ENCODE data around the gene ONECUT1.

Gene ONECUT1

GRCh38 chr15:52783191-52783829, 6.8 kb downstream of the ONECUT1 start:
- no peaks in the 10 kb centered on the region for H3K27me3 ChIP-seq (ENCODE audit: insufficient read depth, low read length, poor library complexity, severe bottlenecking)

GRCh38 chr15:52782514-52782913, 7.6 kb downstream of the ONECUT1 start:
- Histone ChIP-seq H3K4me3 (ENCODE audit: low read length, poor library complexity, severe bottlenecking) (no peak overlapping the region), H3K9ac (ENCODE audit: low read depth, low read length, poor library complexity, severe bottlenecking) (no peak overlapping the region), H3K4me2 (ENCODE audit: low read depth, low read length, poor library complexity, severe bottlenecking) (no peak overlapping the region), H4K20me1 (ENCODE audit: insufficient read depth, low read length, poor library complexity, severe bottlenecking) (no peaks in the 10 kb centered on the region), H2AFZ (ENCODE audit: low read length) (no peak overlapping the region), H3K4me1 (ENCODE audit: insufficient read depth, low read length, poor library complexity, severe bottlenecking) (peaks cover 7% of the 10 kb centered on the region), H3K27me3 (ENCODE audit: insufficient read depth, low read length, poor library complexity, severe bottlenecking) (no peaks in the 10 kb centered on the region), H3K9me3 (ENCODE audit: insufficient read depth, low read depth, low read length) (no peaks in the 10 kb centered on the region), H3K36me3 (ENCODE audit: insufficient read depth, low read length) (no peaks in the 10 kb centered on the region), H3K79me2 (ENCODE audit: insufficient read depth, low read length) (no peaks in the 10 kb centered on the region), H3F3A (ENCODE audit: low read depth) (no peaks in the 10 kb centered on the region), H3K9me2 (replicated peaks; ENCODE audit: low read depth, low read length) (no peaks in the 10 kb centered on the region)
- TF ChIP-seq EZH2phosphoT487 (IDR thresholded peaks at IDR 0.05; ENCODE audit: borderline replicate concordance) (no peak), CTCF (conservative IDR thresholded peaks at IDR 0.05; ENCODE audit: low read length) (no peak)

More at GRCh38 chr15:52783191-52783829, 6.8 kb downstream of the ONECUT1 start:
- Histone ChIP-seq H3K4me3 (ENCODE audit: low read length, poor library complexity, severe bottlenecking) (no peak overlapping the region), H3K9me3 (ENCODE audit: insufficient read depth, low read depth, low read length) (no peaks in the 10 kb centered on the region), H3K79me2 (ENCODE audit: insufficient read depth, low read length) (no peaks in the 10 kb centered on the region), H3K9me2 (replicated peaks; ENCODE audit: low read depth, low read length) (no peaks in the 10 kb centered on the region), H3K36me3 (ENCODE audit: insufficient read depth, low read length) (no peaks in the 10 kb centered on the region), H2AFZ (ENCODE audit: low read length) (no peak overlapping the region), H3K4me2 (ENCODE audit: low read depth, low read length, poor library complexity, severe bottlenecking) (no peak overlapping the region), H3K4me1 (ENCODE audit: insufficient read depth, low read length, poor library complexity, severe bottlenecking) (peaks cover 7% of the 10 kb centered on the region), H4K20me1 (ENCODE audit: insufficient read depth, low read length, poor library complexity, severe bottlenecking) (no peaks in the 10 kb centered on the region), H3K9ac (ENCODE audit: low read depth, low read length, poor library complexity, severe bottlenecking) (no peak overlapping the region), H3F3A (ENCODE audit: low read depth) (no peaks in the 10 kb centered on the region)
- TF ChIP-seq CTCF (conservative IDR thresholded peaks at IDR 0.05; ENCODE audit: low read length) = no peak
- TF ChIP-seq EZH2phosphoT487 (IDR thresholded peaks at IDR 0.05; ENCODE audit: borderline replicate concordance) = no peak

GRCh38 chr15:52780172-52780980, 9.8 kb downstream of the ONECUT1 start:
- peak overlapping the region; percentile 28 for H2AFZ ChIP-seq (ENCODE audit: low read length)
- no peaks in the 10 kb centered on the region for H3K9me3 ChIP-seq (ENCODE audit: insufficient read depth, low read depth, low read length)

More at GRCh38 chr15:52780172-52780980, 9.8 kb downstream of the ONECUT1 start:
- Histone ChIP-seq H3K9me2 (replicated peaks; ENCODE audit: low read depth, low read length) (no peaks in the 10 kb centered on the region), H3K79me2 (ENCODE audit: insufficient read depth, low read length) (no peaks in the 10 kb centered on the region), H3K4me1 (ENCODE audit: insufficient read depth, low read length, poor library complexity, severe bottlenecking) (peaks cover 7% of the 10 kb centered on the region), H3K4me2 (ENCODE audit: low read depth, low read length, poor library complexity, severe bottlenecking) (peak overlapping the region; percentile 34), H4K20me1 (ENCODE audit: insufficient read depth, low read length, poor library complexity, severe bottlenecking) (no peaks in the 10 kb centered on the region), H3F3A (ENCODE audit: low read depth) (no peaks in the 10 kb centered on the region), H3K27me3 (ENCODE audit: insufficient read depth, low read length, poor library complexity, severe bottlenecking) (no peaks in the 10 kb centered on the region), H3K36me3 (ENCODE audit: insufficient read depth, low read length) (no peaks in the 10 kb centered on the region), H3K9ac (ENCODE audit: low read depth, low read length, poor library complexity, severe bottlenecking) (no peak overlapping the region), H3K4me3 (ENCODE audit: low read length, poor library complexity, severe bottlenecking) (peak overlapping the region; percentile 36)
- TF ChIP-seq CTCF (conservative IDR thresholded peaks at IDR 0.05; ENCODE audit: low read length) (peak; percentile 99), EZH2phosphoT487 (IDR thresholded peaks at IDR 0.05; ENCODE audit: borderline replicate concordance) (no peak)

All from Loucy (cell line).